GM21367 (cell line): Measurements from ENCODE around the gene S100PBP.

Experiments used
- ATAC-seq: cut with Tn5 transposase; IDR thresholded peaks from one replicate; pipeline ENCODE4 v1.9.1; 2021; ENCODE audit not compliant: unreplicated experiment

The S100PBP gene

GRCh38 chr1:32886004-32886827 lies 68.8 kb downstream of the S100PBP start, which contains the start of gene HPCA:
TSS of gene HPCA (plus strand) at chr1:32886491. CDS start at chr1:32888899, 2,408 bp downstream.
- no peak for ATAC-seq

GRCh38 chr1:32886828-32887414 lies 69.5 kb downstream of the S100PBP start:
- no peak for ATAC-seq

GRCh38 chr1:32887623-32888022 lies 70.2 kb downstream of the S100PBP start:
- no peak for ATAC-seq

GRCh38 chr1:32888134-32888533 lies 70.7 kb downstream of the S100PBP start:
- ATAC-seq, result no peak

- ATAC-seq, result no peak
Observed at GRCh38 chr1:32888677-32889420, 71.4 kb downstream of the S100PBP start.

GRCh38 chr1:32889731-32890278 lies 72.4 kb downstream of the S100PBP start:
- ATAC-seq, result no peak

- ATAC-seq, result no peak
Observed at GRCh38 chr1:32890516-32891240, 73.2 kb downstream of the S100PBP start.

GRCh38 chr1:32891241-32891570 lies 73.8 kb downstream of the S100PBP start:
- ATAC-seq, result no peak

GRCh38 chr1:32891630-32892029 lies 74.2 kb downstream of the S100PBP start:
- ATAC-seq, result no peak

- no peak for ATAC-seq
Observed at GRCh38 chr1:32892368-32893197, 75.1 kb downstream of the S100PBP start.

- no peak for ATAC-seq
Observed at GRCh38 chr1:32893198-32894018, 76.0 kb downstream of the S100PBP start.

GRCh38 chr1:32894019-32894600 lies 76.7 kb downstream of the S100PBP start:
- ATAC-seq, result no peak

- ATAC-seq, result no peak
Observed at GRCh38 chr1:32894681-32895080, 77.2 kb downstream of the S100PBP start.

GRCh38 chr1:32895325-32896215 lies 78.1 kb downstream of the S100PBP start:
- no peak for ATAC-seq

- ATAC-seq, result no peak
Observed at GRCh38 chr1:32896451-32896850, 79.0 kb downstream of the S100PBP start.

GRCh38 chr1:32897082-32898049 lies 79.9 kb downstream of the S100PBP start:
- no peak for ATAC-seq

GRCh38 chr1:32898056-32898455 lies 80.6 kb downstream of the S100PBP start:
- no peak for ATAC-seq
